Endothelial cell of umbilical vein (primary cell): ENCODE measurements around the gene MAP7D2. TPM values are rescaled to one million over a fixed set of nuclear protein-coding genes. Genes with fewer than 3 reads are reported as not detected.

Experiments used
- BruUV-seq: library from RNA; stranded (reverse); fragments of 400-500 nt; replicated peaks from 2 replicates; lab custom pipeline; 2021; lab: Mats Ljungman, UMichigan
- CTCF ChIA-PET: fragments of 300-600, 350-600 bp; sonication (Branson Sonifier 250); formaldehyde crosslinking; loops from one replicate; lab custom pipeline; 2021; ENCODE audit warnings: antibody characterized with exemption, inconsistent platforms; lab: Charles Lee
- POLR2A ChIA-PET: fragments of 300-600, 350-600 bp; sonication (Branson Sonifier 250); formaldehyde crosslinking; loops from one replicate; lab custom pipeline; 2021; ENCODE audit warnings: antibody characterized with exemption, inconsistent platforms; lab: Charles Lee
- DNase-seq: peaks from one replicate; pipeline ENCODE4 v3.0.0-alpha.2; 2011; ENCODE audit warnings: low read depth, low spot score
- FAIRE-seq: peaks from 2 replicates; lab custom pipeline; 2011; peaks lifted over from hg19 to GRCh38; lab: Jason Lieb, UNC
- H2AFZ ChIP-seq: 2 replicates; pipeline ENCODE4 v1.6.0; 2012; ENCODE audit warnings: low read depth, low read length, control low read depth, inconsistent platforms
- H3K27ac ChIP-seq: 2 replicates; pipeline ENCODE4 v1.5.1; 2011; ENCODE audit warnings: low read depth, mild to moderate bottlenecking, control low read depth, low read length, moderate library complexity; ENCODE audit not compliant: insufficient read depth
- H3K27me3 ChIP-seq, 2 experiments: 2 replicates each; pipeline versions ENCODE4 v1.6.0 to v1.6.1; 2011; ENCODE audit warnings: low read length in 2 of 2, mixed read lengths in 1 of 2; ENCODE audit not compliant: control insufficient read depth in 2 of 2, insufficient read depth in 2 of 2
- H3K36me3 ChIP-seq, 2 experiments: 2 replicates in 1 of 2; 3 replicates in 1 of 2; pipeline ENCODE4 v1.5.1; 2011; ENCODE audit warnings: low read length in 2 of 2, mild to moderate bottlenecking in 1 of 2, moderate library complexity in 1 of 2; ENCODE audit not compliant: control insufficient read depth in 2 of 2, insufficient read depth in 2 of 2; ENCODE audit errors: extremely low read depth in 1 of 2
- H3K4me1 ChIP-seq: 3 replicates; pipeline ENCODE4 v1.5.1; 2011; ENCODE audit warnings: mild to moderate bottlenecking, low read length; ENCODE audit not compliant: control insufficient read depth, insufficient read depth; ENCODE audit errors: extremely low read depth
- H3K4me2 ChIP-seq: 2 replicates; pipeline ENCODE4 v1.6.1; 2011; ENCODE audit warnings: low read length, control low read depth, mixed read lengths; ENCODE audit not compliant: insufficient read depth
- H3K4me3 ChIP-seq, 3 experiments: fragments of 200-600 bp in 1 of 3; sonication (generic), shearing (Covaris generic) in 1 of 3; replicated peaks in 1 of 3; 2 replicates each; pipeline ENCODE4 v1.5.1; 2011 to 2016; ENCODE audit warnings: control low read depth in 3 of 3, low read length in 3 of 3, mild to moderate bottlenecking in 2 of 3, inconsistent platforms in 1 of 3, low read depth in 1 of 3, moderate library complexity in 1 of 3; ENCODE audit not compliant: insufficient read depth in 1 of 3
- H3K79me2 ChIP-seq: 2 replicates; pipeline ENCODE4 v1.6.0; 2012; ENCODE audit warnings: low read length, inconsistent platforms; ENCODE audit not compliant: control insufficient read depth, insufficient read depth
- H3K9ac ChIP-seq: replicated peaks from 2 replicates; pipeline ENCODE3; 2011; ENCODE audit warnings: low read length, control low read depth; ENCODE audit not compliant: insufficient read depth; ENCODE audit errors: extremely low read depth
- H3K9me1 ChIP-seq: replicated peaks from 3 replicates; pipeline ENCODE4 v1.6.0; 2011; ENCODE audit warnings: mild to moderate bottlenecking, low read length; ENCODE audit not compliant: control insufficient read depth, insufficient read depth; ENCODE audit errors: extremely low read depth
- H3K9me3 ChIP-seq: replicated peaks from 2 replicates; pipeline ENCODE4 v1.5.1; 2012; ENCODE audit warnings: low read length, inconsistent platforms; ENCODE audit not compliant: control insufficient read depth, insufficient read depth
- H4K20me1 ChIP-seq: replicated peaks from 2 replicates; pipeline ENCODE3; 2011; ENCODE audit warnings: mild to moderate bottlenecking, low read length; ENCODE audit not compliant: control insufficient read depth, insufficient read depth; ENCODE audit errors: extremely low read depth
- EZH2 ChIP-seq: IDR thresholded peaks from 2 replicates; pipeline ENCODE4 v1.6.1; 2012; ENCODE audit warnings: borderline replicate concordance, low read depth, mild to moderate bottlenecking, moderate library complexity, low read length, inconsistent platforms; ENCODE audit not compliant: severe bottlenecking
- FOS ChIP-seq: IDR thresholded peaks from 2 replicates; pipeline ENCODE4 v1.6.1; 2011; ENCODE audit warnings: mild to moderate bottlenecking, low read length, moderate library complexity, borderline replicate concordance; ENCODE audit not compliant: insufficient read depth
- GATA2 ChIP-seq: IDR thresholded peaks from 2 replicates; pipeline ENCODE4 v1.7.0; 2011; ENCODE audit warnings: low read depth, mild to moderate bottlenecking, moderate library complexity, mixed read lengths, low read length; ENCODE audit not compliant: insufficient read length, insufficient read depth
- JUN ChIP-seq: IDR thresholded peaks from 2 replicates; pipeline ENCODE4 v1.6.1; 2011; ENCODE audit warnings: borderline replicate concordance, low read depth; ENCODE audit not compliant: insufficient read length, insufficient read depth
- POLR2A ChIP-seq: IDR thresholded peaks from 2 replicates; pipeline ENCODE4 v1.6.1; 2012; ENCODE audit warnings: low read depth, mild to moderate bottlenecking, control low read depth, low read length
- POLR2AphosphoS5 ChIP-seq: IDR thresholded peaks from 2 replicates; pipeline ENCODE4 v1.6.1; 2012; ENCODE audit warnings: low read depth, mild to moderate bottlenecking, control low read depth, low read length, moderate library complexity; ENCODE audit not compliant: insufficient read depth
- dilution Hi-C: fragments of 300-500 bp; cut with MboI; formaldehyde crosslinking; loops from one replicate; pipeline ENCODE4 v1.15.0; 2019; ENCODE audit warnings: low sequenced_read_pairs; ENCODE audit not compliant: extremely low pct_ligation_motif_present
- intact Hi-C: fragments of 100-400 bp; cut with micrococcal nuclease; formaldehyde crosslinking; loops from one replicate; pipeline ENCODE4 v1.10.0; 2022
- polyA plus RNA-seq, 4 experiments: library from polyadenylated mRNA; depleted of rRNA in 3 of 4; stranded (reverse) in 3 of 4; unstranded in 1 of 4; fragments of >200 nt; gene quantifications; 2 replicates each; pipeline versions ENCODE4 v1.2.1 to v1.2.3, GENCODE V29; 2011 to 2012; ENCODE audit warnings: missing spikeins in 1 of 4
- total RNA-seq: library from RNA; stranded (reverse); gene quantifications from 2 replicates; pipeline ENCODE4 v1.2.3, GENCODE V29; 2021
- TF ChIP-seq, protein P1 (sequence below): IDR thresholded peaks from 2 replicates; pipeline ENCODE4 v1.6.1; 2011; ENCODE audit not compliant: insufficient read depth, insufficient read length
- TF ChIP-seq, protein P2 (sequence below), 2 donors: IDR thresholded peaks; 1 replicate in 1 of 2; 2 replicates in 1 of 2; pipeline ENCODE4 v1.5.1; 2011; ENCODE audit warnings: low read length in 2 of 2, mild to moderate bottlenecking in 2 of 2, moderate library complexity in 2 of 2, control low read depth in 1 of 2, inconsistent platforms in 1 of 2, low read depth in 1 of 2; ENCODE audit not compliant: insufficient read depth in 1 of 2; ENCODE audit errors: extremely low read depth in 1 of 2

MAP7D2 gene
- total and polyA plus RNA-seq, 2 donors (not counting 3 experiments of a cell fraction or from before 2014, with no cell fraction given): 0.08 to 0.15 TPM

- Histone ChIP-seq H3K27ac (no peak overlapping the region), H3K79me2 (peaks cover 29% of the 10 kb centered on the region), H3K4me2 (no peak overlapping the region), H3K9ac (no peak overlapping the region), H3K9me1 (no peaks in the 10 kb centered on the region), H2AFZ (no peak overlapping the region), H3K4me1 (peaks cover 22% of the 10 kb centered on the region), H3K27me3 (no peaks in the 10 kb centered on the region), H3K4me3 (no peak overlapping the region), H4K20me1 (no peaks in the 10 kb centered on the region), H3K9me3 (no peaks in the 10 kb centered on the region), H3K36me3 (peaks cover 0 to 2% of the 10 kb centered on the region in 2 experiments)
- ChIA-PET POLR2A (no interaction called here), CTCF (no interaction called here)
- TF ChIP-seq EZH2: no peak
- TF ChIP-seq, protein P1, sequence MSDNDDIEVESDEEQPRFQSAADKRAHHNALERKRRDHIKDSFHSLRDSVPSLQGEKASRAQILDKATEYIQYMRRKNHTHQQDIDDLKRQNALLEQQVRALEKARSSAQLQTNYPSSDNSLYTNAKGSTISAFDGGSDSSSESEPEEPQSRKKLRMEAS: no peak
- no peak for TF ChIP-seq FOS
- TF ChIP-seq POLR2A: no peak
- TF ChIP-seq, protein P2, sequence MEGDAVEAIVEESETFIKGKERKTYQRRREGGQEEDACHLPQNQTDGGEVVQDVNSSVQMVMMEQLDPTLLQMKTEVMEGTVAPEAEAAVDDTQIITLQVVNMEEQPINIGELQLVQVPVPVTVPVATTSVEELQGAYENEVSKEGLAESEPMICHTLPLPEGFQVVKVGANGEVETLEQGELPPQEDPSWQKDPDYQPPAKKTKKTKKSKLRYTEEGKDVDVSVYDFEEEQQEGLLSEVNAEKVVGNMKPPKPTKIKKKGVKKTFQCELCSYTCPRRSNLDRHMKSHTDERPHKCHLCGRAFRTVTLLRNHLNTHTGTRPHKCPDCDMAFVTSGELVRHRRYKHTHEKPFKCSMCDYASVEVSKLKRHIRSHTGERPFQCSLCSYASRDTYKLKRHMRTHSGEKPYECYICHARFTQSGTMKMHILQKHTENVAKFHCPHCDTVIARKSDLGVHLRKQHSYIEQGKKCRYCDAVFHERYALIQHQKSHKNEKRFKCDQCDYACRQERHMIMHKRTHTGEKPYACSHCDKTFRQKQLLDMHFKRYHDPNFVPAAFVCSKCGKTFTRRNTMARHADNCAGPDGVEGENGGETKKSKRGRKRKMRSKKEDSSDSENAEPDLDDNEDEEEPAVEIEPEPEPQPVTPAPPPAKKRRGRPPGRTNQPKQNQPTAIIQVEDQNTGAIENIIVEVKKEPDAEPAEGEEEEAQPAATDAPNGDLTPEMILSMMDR (IDR thresholded peaks at IDR 0.05; ENCODE audit: extremely low read depth in 1 of 2, insufficient read depth in 1 of 2, low read depth in 1 of 2, low read length in 2 of 2): no peak
- TF ChIP-seq POLR2AphosphoS5: no peak
- no peak for TF ChIP-seq JUN
- TF ChIP-seq GATA2: no peak
- FAIRE-seq (no peak), DNase-seq (no peak)
- dilution Hi-C loops: no loop called here
- no TSS peak for BruUV-seq
- intact Hi-C loops: loop anchor here (5.0 kb wide), 2 partner anchors 124 to 1384 kb away; partner anchors contain the start of gene RPS6KA3
These were observed 26.9 kb upstream of the MAP7D2 start for GRCh38 chrX:20143561-20143960.
